A673 (cell line): ENCODE data around the gene ADM. TPM values are rescaled to one million over a fixed set of nuclear protein-coding genes. Genes with fewer than 3 reads are reported as not detected.

ENCODE experiments used
- BruUV-seq: library from RNA; stranded (reverse); fragments of 400-500 nt; replicated peaks from 2 replicates; lab custom pipeline; 2021; lab: Mats Ljungman, UMichigan
- CTCF ChIA-PET: fragments of 300-600 bp; sonication (Branson Sonifier 250); formaldehyde crosslinking; loops from one replicate; lab custom pipeline; 2022; ENCODE audit warnings: antibody characterized with exemption; lab: Charles Lee
- POLR2A ChIA-PET: fragments of 300-600 bp; sonication (Branson Sonifier 250); formaldehyde crosslinking; loops from one replicate; lab custom pipeline; 2022; ENCODE audit warnings: antibody characterized with exemption; ENCODE audit not compliant: low non-redundant PET; lab: Charles Lee
- DNase-seq: peaks from one replicate; pipeline ENCODE4 v3.0.0-alpha.2; 2015; ENCODE audit warnings: low spot score
- H3K27ac ChIP-seq: fragments of 200-600 bp; sonication (generic); 2 replicates; pipeline ENCODE4 v1.5.1; 2016; ENCODE audit warnings: mixed run types, low read depth, mild to moderate bottlenecking, mixed read lengths, antibody characterized with exemption, low read length; ENCODE audit not compliant: poor library complexity, severe bottlenecking
- H3K27me3 ChIP-seq: fragments of 200-600 bp; sonication (generic); replicated peaks from 2 replicates; pipeline ENCODE4 v1.6.1; 2017; ENCODE audit warnings: mixed run types, low read depth, mild to moderate bottlenecking, mixed read lengths, antibody characterized with exemption, low read length; ENCODE audit not compliant: insufficient read depth, poor library complexity
- H3K36me3 ChIP-seq: fragments of 200-600 bp; sonication (generic); 2 replicates; pipeline ENCODE4 v1.6.1; 2016; ENCODE audit warnings: mixed run types, mild to moderate bottlenecking, mixed read lengths, antibody characterized with exemption, low read length; ENCODE audit not compliant: insufficient read depth, poor library complexity, severe bottlenecking
- H3K4me1 ChIP-seq: fragments of 200-600 bp; sonication (generic); 2 replicates; pipeline ENCODE4 v1.6.1; 2017; ENCODE audit warnings: mixed run types, mild to moderate bottlenecking, mixed read lengths, antibody characterized with exemption, low read length; ENCODE audit not compliant: insufficient read depth, poor library complexity, severe bottlenecking
- H3K4me3 ChIP-seq: fragments of 200-600 bp; sonication (generic); 2 replicates; pipeline ENCODE4 v1.5.1; 2016; ENCODE audit warnings: low read depth, mixed run types, mild to moderate bottlenecking, mixed read lengths, low read length; ENCODE audit not compliant: poor library complexity, severe bottlenecking
- H3K9me3 ChIP-seq: fragments of 200-600 bp; sonication (generic); 2 replicates; pipeline ENCODE4 v1.6.1; 2016; ENCODE audit warnings: mixed run types, low read depth, mild to moderate bottlenecking, mixed read lengths, antibody characterized with exemption, low read length; ENCODE audit not compliant: poor library complexity, severe bottlenecking
- CTCF ChIP-seq: fragments of 300-800, 200-600 bp; sonication (generic); conservative IDR thresholded peaks from 2 replicates; pipeline ENCODE4 v1.5.1; 2017; ENCODE audit warnings: low read depth, mild to moderate bottlenecking, antibody characterized with exemption, low read length, moderate library complexity, mixed read lengths
- EZH2 ChIP-seq: fragments of 200-600 bp; sonication (generic); IDR thresholded peaks from 2 replicates; pipeline ENCODE4 v1.6.1; 2017; ENCODE audit warnings: borderline replicate concordance, low read depth, mild to moderate bottlenecking, mixed read lengths, antibody characterized with exemption, low read length; ENCODE audit not compliant: poor library complexity, severe bottlenecking
- intact Hi-C: fragments of 100-400 bp; cut with micrococcal nuclease; formaldehyde crosslinking; loops from one replicate; pipeline ENCODE4 v1.10.0; 2022; ENCODE audit not compliant: unreplicated experiment
- total RNA-seq: library from RNA; stranded (reverse); gene quantifications from 2 replicates; pipeline ENCODE4 v1.2.3, GENCODE V29; 2021

The ADM gene
- total RNA-seq, 1 experiment from 2014 or later = 3.8 TPM

DNA sequence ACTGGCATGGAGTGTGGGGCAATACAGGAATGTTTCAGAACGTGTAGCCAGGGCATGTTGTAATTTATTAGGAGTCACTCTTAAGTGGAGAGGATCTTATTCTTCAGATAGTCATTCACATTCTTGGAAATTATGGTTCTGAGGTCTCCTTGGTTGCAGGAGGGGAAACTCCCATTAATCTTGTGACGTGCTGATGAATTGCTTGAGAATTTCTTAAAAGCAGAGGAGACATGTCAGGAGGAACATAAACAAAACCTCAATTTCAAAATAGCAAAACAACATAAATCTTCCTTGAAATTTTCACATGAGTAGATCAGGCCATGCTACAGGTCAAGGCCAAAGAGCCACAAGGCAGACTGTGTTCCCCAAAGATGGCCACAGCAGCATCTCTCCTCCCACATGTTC lies 50.4 kb downstream of the ADM start:
- intact Hi-C loops = no loop called here
- ChIA-PET CTCF (no interaction called here), POLR2A (interaction anchor here (0.6 kb wide), 1 partner anchor 396 kb away, joined by 5 read pairs; the partner anchor contains the start of gene CTR9)
- Histone ChIP-seq H3K4me3 (no peak overlapping the region), H3K36me3 (no peaks in the 10 kb centered on the region), H3K27me3 (no peaks in the 10 kb centered on the region), H3K9me3 (no peaks in the 10 kb centered on the region), H3K4me1 (peaks cover 14% of the 10 kb centered on the region), H3K27ac (no peak overlapping the region)
- no TSS peak for BruUV-seq
- no peak for TF ChIP-seq CTCF
- DNase-seq = no peak

- ChIA-PET CTCF (no interaction called here), POLR2A (interaction anchor here (0.6 kb wide), 1 partner anchor 395 kb away, joined by 5 read pairs; the partner anchor contains the start of gene CTR9)
- no peaks in the 10 kb centered on the region for H3K36me3 ChIP-seq
- no peak for DNase-seq
- intact Hi-C loops = no loop called here
- TF ChIP-seq CTCF (no peak), EZH2 (no peak)
- H3K27me3 ChIP-seq = no peaks in the 10 kb centered on the region
- no peaks in the 10 kb centered on the region for H3K9me3 ChIP-seq
- peaks cover 13% of the 10 kb centered on the region for H3K4me1 ChIP-seq
- BruUV-seq = no TSS peak
- H3K4me3 ChIP-seq = no peak overlapping the region
- no peak overlapping the region for H3K27ac ChIP-seq
These were observed 51.3 kb downstream of the ADM start for GRCh38 chr11:10356161-10356560.

Other genes with a start within 250 kb of the ADM start
- gene SBF2, start 10.9 kb upstream of the ADM start, total RNA-seq = 24.7 and 31.8 TPM in 2 replicates
- 0.19 and 0.42 TPM in 2 replicates for gene AMPD3, start 150.2 kb downstream of the ADM start, total RNA-seq
- 36.4 and 48.4 TPM in 2 replicates for gene RNF141, start 236.1 kb downstream of the ADM start, total RNA-seq